Fibroblast of pulmonary artery (primary cell): ENCODE results near the gene GTF2H4.

Experiments used
- DNase-seq: peaks from one replicate; pipeline ENCODE4 v3.0.0-alpha.2; 2010; ENCODE audit warnings: low read depth
- H3K4me3 ChIP-seq: replicated peaks from 2 replicates; pipeline ENCODE4 v1.5.1; 2011; ENCODE audit warnings: low read depth, mild to moderate bottlenecking, control low read depth, low read length, moderate library complexity
- CTCF ChIP-seq: IDR thresholded peaks from 2 replicates; pipeline ENCODE4 v1.5.1; 2011; ENCODE audit warnings: mild to moderate bottlenecking, control low read depth, low read length, inconsistent platforms; ENCODE audit errors: missing control alignments

GTF2H4 gene

GRCh38 chr6:30960907-30961673 lies 53.1 kb downstream of the GTF2H4 start:
- DNase-seq, result peak; percentile 22
- no peak for TF ChIP-seq CTCF
- no peak overlapping the region for H3K4me3 ChIP-seq

GRCh38 chr6:30962716-30963115 lies 54.7 kb downstream of the GTF2H4 start:
- no peak overlapping the region for H3K4me3 ChIP-seq
- no peak for DNase-seq
- TF ChIP-seq CTCF, result no peak

GRCh38 chr6:30963641-30964040 lies 55.6 kb downstream of the GTF2H4 start:
- DNase-seq, result no peak
- TF ChIP-seq CTCF, result no peak
- H3K4me3 ChIP-seq, result no peak overlapping the region
